HG02938 (cell line): ENCODE results near the gene PLCXD1.
"Not testable (repeated sequence)": the region's sequence is repeated elsewhere in the genome, so short reads cannot be mapped to it uniquely, and the experiment has no call there.

ENCODE experiments used
- ATAC-seq: cut with Tn5 transposase; IDR thresholded peaks from one replicate; pipeline ENCODE4 v1.9.1; 2021; ENCODE audit warnings: mild to moderate bottlenecking, moderate library complexity; ENCODE audit not compliant: unreplicated experiment

Gene PLCXD1

DNA sequence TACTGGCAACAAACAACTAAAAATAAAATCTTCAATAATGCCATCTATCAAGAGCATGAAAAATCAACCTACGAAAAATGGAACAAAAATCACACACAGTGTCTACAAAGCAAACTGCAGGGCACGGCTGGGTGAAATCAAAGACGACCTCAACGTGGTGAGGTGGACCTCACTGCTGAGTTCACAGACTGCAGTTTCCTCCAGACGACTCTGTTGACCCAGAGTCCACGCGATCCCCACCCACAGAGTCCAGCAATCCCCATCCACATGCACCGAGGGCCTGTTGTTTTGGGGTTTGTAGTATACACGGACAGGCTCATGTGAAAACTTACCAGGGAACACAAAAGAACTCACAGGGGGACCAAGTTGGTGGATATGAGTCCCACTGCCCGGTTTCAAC is 68.5 kb downstream of the PLCXD1 start:
- no peak for ATAC-seq

DNA sequence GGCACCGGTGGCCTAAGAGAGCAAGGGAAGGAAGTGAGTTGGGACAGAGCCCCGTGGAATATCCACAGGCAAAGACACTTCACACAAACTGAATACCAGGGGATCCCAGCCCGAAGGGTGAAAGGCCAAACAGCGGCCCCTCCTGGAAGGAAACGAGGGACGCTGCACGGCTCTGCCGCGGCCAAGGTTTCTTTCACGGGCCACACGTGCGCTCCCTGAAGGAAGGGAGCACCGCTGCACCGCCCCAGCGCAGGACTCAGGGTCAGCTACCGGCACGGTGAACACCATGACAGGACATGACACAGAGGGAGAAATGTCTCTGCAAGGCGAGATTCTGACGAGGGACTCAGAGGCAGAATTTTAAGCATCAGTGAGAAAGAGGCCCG is 69.0 kb downstream of the PLCXD1 start:
- no peak for ATAC-seq

DNA sequence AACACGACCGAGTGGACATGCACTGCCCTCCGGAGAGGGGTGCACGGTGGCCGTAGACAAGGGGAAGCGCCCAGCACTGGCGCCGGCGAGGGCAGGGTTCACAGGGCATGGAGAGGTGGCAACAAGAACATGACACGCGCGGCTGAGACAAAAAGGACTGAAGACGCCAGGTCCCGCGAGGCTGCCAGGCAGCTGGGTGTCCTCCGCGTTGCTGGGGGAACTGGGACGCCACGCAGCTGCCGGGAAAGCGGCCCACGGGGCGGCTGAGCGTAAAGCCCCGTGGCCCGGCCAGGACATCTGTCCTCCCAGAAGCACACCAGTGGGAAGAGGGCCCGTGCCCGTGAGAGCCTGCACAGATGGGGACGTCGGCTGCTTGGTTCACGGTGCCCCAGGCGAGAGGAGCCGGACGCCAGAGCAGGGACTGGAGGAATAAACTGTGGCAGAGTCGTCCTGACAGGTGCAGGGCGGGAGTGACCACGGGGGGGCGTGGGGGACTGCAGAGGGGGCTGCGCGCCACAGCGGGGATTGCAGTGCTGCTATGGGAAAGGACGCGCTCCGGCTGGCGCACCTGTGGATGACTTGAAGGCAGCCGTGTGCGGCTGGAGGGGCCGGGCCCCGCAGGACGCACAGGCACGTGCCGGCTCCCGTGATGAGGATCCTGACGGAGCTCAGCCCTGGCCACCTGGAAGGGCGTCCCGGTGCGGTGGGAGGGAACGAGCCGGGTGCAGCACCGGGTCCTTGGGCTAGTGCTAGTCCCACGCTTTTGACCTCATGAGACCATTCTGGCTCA is 69.5 kb downstream of the PLCXD1 start:
- ATAC-seq: no peak

DNA sequence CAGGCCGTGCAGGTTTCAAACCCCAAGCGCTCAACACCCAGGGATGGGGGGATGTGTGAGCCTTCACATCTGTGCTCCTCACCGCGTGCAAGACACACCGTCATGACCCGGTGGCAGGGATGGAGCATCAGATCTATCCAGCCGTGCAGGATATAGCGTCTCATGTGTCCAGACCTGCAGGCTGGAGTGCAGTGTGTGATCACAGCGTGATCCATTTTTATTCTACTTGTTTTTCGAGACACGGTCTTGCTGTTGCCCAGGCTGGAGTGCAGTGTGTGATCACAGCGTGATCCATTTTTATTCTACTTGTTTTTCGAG is 70.1 kb downstream of the PLCXD1 start:
- ATAC-seq: not testable (repeated sequence)

DNA sequence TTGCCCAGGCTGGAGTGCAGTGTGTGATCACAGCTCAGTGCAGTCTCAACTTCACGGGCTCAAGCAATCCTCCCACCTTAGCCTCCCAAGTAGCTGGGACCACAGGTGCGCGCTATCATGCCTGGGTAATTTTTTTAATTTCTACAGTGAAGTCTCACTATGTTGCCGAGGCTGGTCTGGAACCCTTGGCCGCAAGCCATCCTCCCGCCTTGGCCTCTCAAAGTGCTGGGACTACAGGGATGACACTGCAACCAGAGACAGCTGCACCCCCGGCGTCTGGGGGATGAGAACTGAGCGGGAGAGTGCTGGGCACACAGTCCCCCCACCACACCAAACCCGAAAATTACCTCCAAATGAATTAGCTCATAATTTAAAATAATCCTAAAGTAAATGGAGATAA is 70.6 kb downstream of the PLCXD1 start:
- no peak for ATAC-seq

DNA sequence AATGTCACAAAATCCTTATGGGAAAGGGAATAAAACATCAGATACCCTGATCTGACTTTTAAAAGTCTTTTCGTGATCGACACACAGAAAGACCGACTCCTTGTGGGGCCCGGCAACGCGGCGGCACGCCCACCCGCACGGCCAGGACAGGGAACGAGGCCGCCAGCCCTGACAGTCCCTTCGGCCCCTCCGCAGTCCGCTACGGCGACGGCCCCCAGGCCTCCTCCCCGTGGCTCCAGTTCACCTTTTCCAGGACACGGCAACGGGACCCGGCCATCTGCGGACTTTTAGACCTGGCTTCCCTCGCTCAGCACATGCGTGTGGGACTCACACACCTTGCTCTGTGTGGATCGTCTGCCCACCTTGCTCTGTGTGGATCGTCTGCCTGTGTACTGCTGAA is 71.0 kb downstream of the PLCXD1 start:
- no peak for ATAC-seq

DNA sequence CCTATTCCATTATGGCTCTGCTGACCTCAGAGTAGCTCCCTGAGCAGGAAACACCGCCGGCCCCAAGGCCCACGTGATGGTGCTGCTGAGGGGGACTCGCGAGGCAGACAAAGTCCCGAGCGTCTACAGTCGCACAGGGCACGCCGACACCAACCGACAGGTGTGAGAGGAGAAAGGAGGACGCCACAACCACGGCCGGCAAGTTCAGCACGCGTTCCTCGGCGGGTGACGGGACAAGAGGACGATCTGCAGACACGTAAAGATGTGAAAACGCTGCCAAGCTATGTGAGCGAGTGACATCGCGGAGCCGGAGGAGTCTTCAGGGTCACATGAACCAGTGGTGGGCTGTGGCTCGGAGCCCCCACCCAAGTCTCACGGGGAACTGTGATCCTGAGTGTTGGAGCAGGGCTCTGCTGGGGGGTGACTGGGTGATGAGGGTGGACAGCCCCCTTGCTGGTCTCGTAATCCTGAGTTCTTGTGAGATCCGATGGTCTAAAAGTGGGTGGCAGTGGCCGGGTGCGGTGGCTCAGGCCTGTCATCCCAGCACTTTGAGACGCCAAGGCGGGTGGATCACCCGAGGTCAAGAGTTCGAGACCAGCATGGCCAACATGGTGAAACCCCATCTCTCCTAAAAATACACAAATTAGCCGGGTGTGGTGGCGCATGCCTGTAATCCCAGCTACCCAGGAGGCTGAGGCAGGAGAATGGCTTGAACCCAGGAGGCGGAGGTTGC is 71.6 kb downstream of the PLCXD1 start:
- ATAC-seq: no peak
